Measurements from ENCODE around the gene RXRB. TPM values are rescaled to one million over a fixed set of nuclear protein-coding genes. Genes with fewer than 3 reads are reported as not detected.

The RXRB gene
- total RNA-seq, 4 donors from 2014 or later, result 17.3 to 27.7 (median 24.8) TPM

DNA sequence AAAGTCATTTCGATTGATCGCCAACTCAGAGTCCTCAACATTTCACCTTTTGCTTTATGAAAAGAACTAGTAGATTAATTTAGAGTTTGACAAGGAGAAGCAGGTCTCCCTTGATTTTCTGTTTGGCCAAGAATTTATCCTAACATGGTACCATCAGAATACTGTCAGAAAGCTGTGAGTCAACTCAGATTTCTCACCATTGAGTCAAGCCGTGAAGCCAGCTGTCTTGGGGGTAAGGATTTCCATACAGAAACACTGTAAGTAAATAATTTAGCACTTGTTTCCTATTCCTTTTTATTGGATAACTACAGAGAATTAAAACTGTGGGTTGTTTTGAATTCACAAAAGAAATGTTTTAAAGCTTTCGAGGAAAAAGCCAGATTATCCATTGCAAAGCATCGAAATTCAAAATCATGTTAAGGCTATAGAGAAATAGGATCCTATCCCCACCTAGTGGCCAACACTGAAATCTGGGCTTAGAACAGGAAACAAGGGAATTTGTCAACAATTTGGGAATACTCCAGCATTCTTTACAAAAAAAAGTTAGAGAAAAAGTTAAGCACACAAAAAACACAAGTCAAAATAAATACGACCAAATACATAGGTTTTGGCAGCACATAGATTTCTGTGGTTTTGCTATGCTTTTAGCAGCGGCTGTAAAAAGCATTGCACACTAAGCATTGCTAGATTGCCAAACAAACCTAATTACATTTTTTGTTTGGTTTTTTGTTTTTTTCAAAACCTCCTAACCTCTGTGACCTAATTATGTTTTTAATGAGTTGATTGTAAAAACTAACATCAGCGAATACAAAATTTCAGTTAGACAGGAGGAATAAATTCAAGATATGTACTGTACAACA, 52.4 kb downstream of the RXRB start:
- no peak for TF ChIP-seq CTCF (IDR thresholded peaks at IDR 0.05; ENCODE audit: low read depth)

DNA sequence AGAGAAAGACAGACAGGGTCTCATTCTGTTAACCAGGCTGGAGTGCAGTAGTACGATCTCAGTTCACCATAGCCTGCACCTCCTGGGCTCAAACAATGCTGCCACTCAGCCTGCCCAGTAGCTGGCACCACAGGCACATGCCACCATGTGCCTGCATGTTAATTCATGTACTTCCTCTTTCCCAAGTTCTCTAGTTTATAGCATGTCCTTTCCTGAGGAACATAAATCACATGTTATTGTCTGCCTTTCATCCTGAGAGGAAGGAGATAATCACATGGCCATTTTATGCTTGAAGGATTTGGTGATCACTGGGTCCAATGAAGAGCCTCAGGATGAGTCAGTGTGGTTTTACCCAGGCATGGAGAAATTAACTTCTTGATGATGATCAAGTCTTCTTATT, 56.1 kb downstream of the RXRB start:
- no peak for TF ChIP-seq CTCF (IDR thresholded peaks at IDR 0.05; ENCODE audit: low read depth)

Small RNA genes within 50 kb of the gene (small RNA-seq; reads per million reads assigned to genes)
- gene MIR219A1, result 0.97 reads per million
- gene RNY4P10, result 0.61 reads per million

Other genes starting within 250 kb of the RXRB start
- 100 to 1,000 TPM in 1 of 4 donors, 10 to 100 TPM in 3; 44.7 to 124 (median 69.7) TPM for gene HLA-DMA, start 247.6 kb downstream of the RXRB start, total RNA-seq
- 100 to 1,000 TPM in 2 of 4 donors, 10 to 100 TPM in 2; 83.0 to 154 (median 96.1) TPM for gene BRD2, start 232.1 kb downstream of the RXRB start, total RNA-seq
- 10 to 100 TPM in 1 of 4 donors, 1 to 10 TPM in 3; 2.1 to 10.9 (median 6.1) TPM for gene HLA-DOA, start 191.1 kb downstream of the RXRB start, total RNA-seq
- 100 to 1,000 TPM in 3 of 4 donors, 10 to 100 TPM in 1; 38.2 to 354 (median 131) TPM for gene HLA-DPA1, start 127.0 kb downstream of the RXRB start, total RNA-seq
- gene HLA-DPB1, start 124.7 kb downstream of the RXRB start, total RNA-seq, result 100 to 1,000 TPM in 1 of 4 donors, 10 to 100 TPM in 3; 43.9 to 256 (median 83.0) TPM
- gene COL11A2, start 8.2 kb downstream of the RXRB start, total RNA-seq, result under 1 TPM in 3 of 4 donors, not detected in 1; 0.17 to 0.75 (median 0.66) TPM
- 10 to 100 TPM; 49.0 to 54.9 (median 52.5) TPM for gene SLC39A7, start 202 bp upstream of the RXRB start, total RNA-seq
- gene HSD17B8, start 4.0 kb upstream of the RXRB start, total RNA-seq, result 10 to 100 TPM in 3 of 4 donors, 1 to 10 TPM in 1; 5.1 to 22.0 (median 16.2) TPM
- 10 to 100 TPM in 2 of 4 donors, 1 to 10 TPM in 2; 7.3 to 19.0 (median 10.5) TPM for gene RING1, start 7.8 kb upstream of the RXRB start, total RNA-seq
- gene VPS52, start 71.2 kb upstream of the RXRB start, total RNA-seq, result 10 to 100 TPM; 27.2 to 59.2 (median 32.7) TPM
- 1,000 to 10,000 TPM; 2,263 to 3,298 (median 2,623) TPM for gene RPS18, start 71.4 kb upstream of the RXRB start, total RNA-seq
- gene B3GALT4, start 76.5 kb upstream of the RXRB start, total RNA-seq, result 10 to 100 TPM in 3 of 4 donors, 1 to 10 TPM in 1; 7.3 to 20.7 (median 16.9) TPM
- gene WDR46, start 88.6 kb upstream of the RXRB start, total RNA-seq, result 10 to 100 TPM; 40.7 to 62.9 (median 50.6) TPM
- 10 to 100 TPM; 17.1 to 31.0 (median 23.4) TPM for gene PFDN6, start 88.9 kb upstream of the RXRB start, total RNA-seq
- 10 to 100 TPM; 16.0 to 45.8 (median 42.5) TPM for gene RGL2, start 98.3 kb upstream of the RXRB start, total RNA-seq
- 10 to 100 TPM; 36.2 to 77.0 (median 50.5) TPM for gene TAPBP, start 113.4 kb upstream of the RXRB start, total RNA-seq
- gene ZBTB22, start 117.1 kb upstream of the RXRB start, total RNA-seq, result 10 to 100 TPM in 2 of 4 donors, 1 to 10 TPM in 2; 5.9 to 16.8 (median 9.0) TPM
- 10 to 100 TPM; 26.3 to 47.1 (median 33.5) TPM for gene DAXX, start 122.3 kb upstream of the RXRB start, total RNA-seq
- gene KIFC1, start 191.2 kb upstream of the RXRB start, total RNA-seq, result 1 to 10 TPM in 2 of 4 donors, under 1 TPM in 1, not detected in 1; 0.33 to 4.4 (median 3.9) TPM
- gene PHF1, start 210.3 kb upstream of the RXRB start, total RNA-seq, result 10 to 100 TPM; 21.4 to 84.0 (median 48.3) TPM
- gene CUTA, start 217.4 kb upstream of the RXRB start, total RNA-seq, result 10 to 100 TPM; 66.7 to 92.6 (median 79.6) TPM
- gene SYNGAP1, start 219.4 kb upstream of the RXRB start, total RNA-seq, result 1 to 10 TPM; 6.2 to 7.3 (median 7.1) TPM